A549 (cell line): ENCODE data around the gene ANKRD11. TPM values are rescaled to one million over a fixed set of nuclear protein-coding genes. Genes with fewer than 3 reads are reported as not detected.

Experiments used
- ATAC-seq, 2 experiments: fragments of 200-7000 bp in 1 of 2; fragments of >200 bp in 1 of 2; cut with Nextera tagmentation in 1 of 2; cut with Tn5 transposase in 1 of 2; 3 replicates each; pipeline versions ENCODE4 v1.8.0 to v1.9.1; 2018 to 2020; ENCODE audit warnings: mild to moderate bottlenecking in 1 of 2, moderate library complexity in 1 of 2
- CTCF ChIA-PET: fragments of 300-600 bp; sonication (Branson Sonifier 250); formaldehyde crosslinking; extraction: SDS; loops from one replicate; lab custom pipeline; 2021; ENCODE audit warnings: antibody characterized with exemption, inconsistent platforms; lab: Yijun Ruan, JAX
- POLR2A ChIA-PET: fragments of 350-600 bp; formaldehyde crosslinking; extraction: SDS; loops from one replicate; lab custom pipeline; 2021; ENCODE audit warnings: antibody characterized with exemption, inconsistent platforms; lab: Yijun Ruan, JAX
- DNase-seq, 2 experiments: peaks; one replicate each; pipeline versions ENCODE4 v3.0.0 to v3.0.0-alpha.2; 2011 to 2016; ENCODE audit warnings: low read depth in 1 of 2, low spot score in 1 of 2
- FAIRE-seq: peaks from 2 replicates; lab custom pipeline; 2011; peaks lifted over from hg19 to GRCh38; lab: Jason Lieb, UNC
- H3K27ac ChIP-seq, 2 experiments: fragments of >200 bp; sonication (Bioruptor Twin); formaldehyde crosslinking; 3 replicates each; pipeline ENCODE4 v1.5.1; 2016 to 2017
- H3K4me1 ChIP-seq: fragments of >200 bp; sonication (Bioruptor Twin); formaldehyde crosslinking; 3 replicates; pipeline ENCODE4 v1.6.1; 2016
- H3K4me2 ChIP-seq: fragments of >200 bp; sonication (Bioruptor Twin); formaldehyde crosslinking; 3 replicates; pipeline ENCODE4 v1.6.1; 2016
- H3K4me3 ChIP-seq: fragments of >200 bp; sonication (Bioruptor Twin); formaldehyde crosslinking; 3 replicates; pipeline ENCODE4 v1.5.1; 2016
- H3K9me3 ChIP-seq: fragments of >200 bp; sonication (Bioruptor Twin); formaldehyde crosslinking; 3 replicates; pipeline ENCODE4 v1.6.1; 2016
- CBX2 ChIP-seq: fragments of 200-600 bp; sonication (generic); IDR thresholded peaks from 2 replicates; pipeline ENCODE4 v1.6.1; 2016; ENCODE audit warnings: low read depth, mild to moderate bottlenecking, borderline replicate concordance
- CBX8 ChIP-seq: fragments of 200-600 bp; sonication (generic); IDR thresholded peaks from 2 replicates; pipeline ENCODE4 v1.6.1; 2016
- CHD2 ChIP-seq: fragments of 150-350 bp; IDR thresholded peaks from 2 replicates; pipeline ENCODE4 v1.6.1; 2014; ENCODE audit warnings: low read length; ENCODE audit not compliant: partially characterized antibody
- EHMT2 ChIP-seq: fragments of 200-600 bp; sonication (generic); IDR thresholded peaks from 2 replicates; pipeline ENCODE4 v1.6.1; 2016; ENCODE audit warnings: antibody characterized with exemption, low read depth, mild to moderate bottlenecking, moderate library complexity
- EP300 ChIP-seq, 2 experiments: fragments of >200 bp; sonication (Bioruptor Twin); formaldehyde crosslinking; IDR thresholded peaks; 2 replicates in 1 of 2; 3 replicates in 1 of 2; pipeline ENCODE4 v1.6.1; 2016 to 2017
- FOSB ChIP-seq: fragments of 250-450 bp; sonication (Bioruptor Pico); IDR thresholded peaks from 2 replicates; pipeline ENCODE4 v1.5.0; 2020; ENCODE audit warnings: mild to moderate bottlenecking, moderate library complexity
- HEYL ChIP-seq: fragments of 250-450 bp; sonication (Bioruptor Pico); IDR thresholded peaks from 2 replicates; pipeline ENCODE4 v1.8.0; 2021; ENCODE audit warnings: mild to moderate bottlenecking, moderate library complexity
- HMGXB4 ChIP-seq: fragments of 250-450 bp; sonication (Bioruptor Pico); IDR thresholded peaks from 2 replicates; pipeline ENCODE4 v1.5.0; 2021; ENCODE audit warnings: mild to moderate bottlenecking, moderate library complexity, borderline replicate concordance
- HOXA7 ChIP-seq: fragments of 250-450 bp; sonication (Bioruptor Pico); IDR thresholded peaks from 2 replicates; pipeline ENCODE4 v1.5.0; 2020; ENCODE audit warnings: mild to moderate bottlenecking, moderate library complexity
- HOXB5 ChIP-seq: fragments of 250-450 bp; sonication (Bioruptor Pico); IDR thresholded peaks from 2 replicates; pipeline ENCODE4 v1.5.0; 2020; ENCODE audit warnings: mild to moderate bottlenecking, moderate library complexity
- JUNB ChIP-seq: fragments of >200 bp; sonication (Bioruptor Twin); formaldehyde crosslinking; IDR thresholded peaks from 2 replicates; pipeline ENCODE4 v1.6.1; 2016
- KDM5A ChIP-seq: fragments of 200-600 bp; sonication (generic); IDR thresholded peaks from 2 replicates; pipeline ENCODE4 v1.6.1; 2016; ENCODE audit warnings: antibody characterized with exemption, mild to moderate bottlenecking
- NPAS2 ChIP-seq: fragments of 250-450 bp; sonication (Bioruptor Pico); IDR thresholded peaks from 2 replicates; pipeline ENCODE4 v1.8.0; 2022; ENCODE audit warnings: mild to moderate bottlenecking, moderate library complexity, borderline replicate concordance
- PHF8 ChIP-seq: fragments of 200-600 bp; sonication (generic); IDR thresholded peaks from 2 replicates; pipeline ENCODE4 v1.6.1; 2016; ENCODE audit warnings: low read depth, mild to moderate bottlenecking, antibody characterized with exemption, moderate library complexity, borderline replicate concordance
- POLR2AphosphoS2 ChIP-seq: conservative IDR thresholded peaks from 2 replicates; pipeline ENCODE4 v1.6.1; 2012; ENCODE audit warnings: low read length, improper control_type of control experiment, inconsistent platforms
- RAD21 ChIP-seq, 2 experiments: fragments of >200 bp in 1 of 2; sonication (Bioruptor Twin) in 1 of 2; formaldehyde crosslinking in 1 of 2; IDR thresholded peaks in 1 of 2; conservative IDR thresholded peaks in 1 of 2; 2 replicates in 1 of 2; 3 replicates in 1 of 2; pipeline ENCODE4 v1.6.1; 2012 to 2018; ENCODE audit warnings: inconsistent platforms in 1 of 2
- RARB ChIP-seq: fragments of 250-450 bp; sonication (Bioruptor Pico); IDR thresholded peaks from 2 replicates; pipeline ENCODE4 v1.8.0; 2021; ENCODE audit warnings: mild to moderate bottlenecking, moderate library complexity
- RCOR1 ChIP-seq: fragments of 150-350 bp; IDR thresholded peaks from 2 replicates; pipeline ENCODE4 v1.6.1; 2014; ENCODE audit warnings: antibody characterized with exemption, low read length, low read depth
- RFX5 ChIP-seq: fragments of 450-650 bp; IDR thresholded peaks from 2 replicates; pipeline ENCODE4 v1.7.1; 2014; ENCODE audit warnings: antibody characterized with exemption, mild to moderate bottlenecking, moderate library complexity
- RNF2 ChIP-seq: fragments of 200-600 bp; sonication (generic); IDR thresholded peaks from 2 replicates; pipeline ENCODE4 v1.6.1; 2016; ENCODE audit warnings: low read depth, mild to moderate bottlenecking, antibody characterized with exemption, moderate library complexity, borderline replicate concordance
- TFCP2L1 ChIP-seq: fragments of 250-450 bp; sonication (Bioruptor Pico); IDR thresholded peaks from 2 replicates; pipeline ENCODE4 v1.5.0; 2021; ENCODE audit warnings: mild to moderate bottlenecking
- ZSCAN20 ChIP-seq: fragments of 250-450 bp; sonication (Bioruptor Pico); IDR thresholded peaks from 2 replicates; pipeline ENCODE4 v1.8.0; 2022; ENCODE audit warnings: mild to moderate bottlenecking, moderate library complexity
- WGBS: methylation state at CpG from one replicate; pipeline ENCODE4 v1.1.6; 2017; ENCODE audit errors: missing lambda C conversion rate; 5-methylcytosine and 5-hydroxymethylcytosine counted together
- polyA plus RNA-seq, 4 experiments: library from polyadenylated mRNA; depleted of rRNA in 3 of 4; stranded (reverse); fragments of >200 nt; fragmentation: RNase III in 1 of 4; extraction: RNeasy Plus Mini Kit Qiagen cat#74134 plus additional on column Dnase treatment in 1 of 4; gene quantifications; 2 replicates in 3 of 4; 3 replicates in 1 of 4; pipeline ENCODE4 v1.2.3, GENCODE V29; 2011 to 2017
- TF ChIP-seq, protein P1 (sequence below): fragments of 200-600 bp; sonication (generic); IDR thresholded peaks from 2 replicates; pipeline ENCODE4 v1.6.1; 2016; ENCODE audit warnings: antibody characterized with exemption, mild to moderate bottlenecking, moderate library complexity

Gene ANKRD11
- polyA plus RNA-seq, 2 of the 4 experiments (the other 2 are of a cell fraction) = 53.6 to 54.9 TPM

DNA sequence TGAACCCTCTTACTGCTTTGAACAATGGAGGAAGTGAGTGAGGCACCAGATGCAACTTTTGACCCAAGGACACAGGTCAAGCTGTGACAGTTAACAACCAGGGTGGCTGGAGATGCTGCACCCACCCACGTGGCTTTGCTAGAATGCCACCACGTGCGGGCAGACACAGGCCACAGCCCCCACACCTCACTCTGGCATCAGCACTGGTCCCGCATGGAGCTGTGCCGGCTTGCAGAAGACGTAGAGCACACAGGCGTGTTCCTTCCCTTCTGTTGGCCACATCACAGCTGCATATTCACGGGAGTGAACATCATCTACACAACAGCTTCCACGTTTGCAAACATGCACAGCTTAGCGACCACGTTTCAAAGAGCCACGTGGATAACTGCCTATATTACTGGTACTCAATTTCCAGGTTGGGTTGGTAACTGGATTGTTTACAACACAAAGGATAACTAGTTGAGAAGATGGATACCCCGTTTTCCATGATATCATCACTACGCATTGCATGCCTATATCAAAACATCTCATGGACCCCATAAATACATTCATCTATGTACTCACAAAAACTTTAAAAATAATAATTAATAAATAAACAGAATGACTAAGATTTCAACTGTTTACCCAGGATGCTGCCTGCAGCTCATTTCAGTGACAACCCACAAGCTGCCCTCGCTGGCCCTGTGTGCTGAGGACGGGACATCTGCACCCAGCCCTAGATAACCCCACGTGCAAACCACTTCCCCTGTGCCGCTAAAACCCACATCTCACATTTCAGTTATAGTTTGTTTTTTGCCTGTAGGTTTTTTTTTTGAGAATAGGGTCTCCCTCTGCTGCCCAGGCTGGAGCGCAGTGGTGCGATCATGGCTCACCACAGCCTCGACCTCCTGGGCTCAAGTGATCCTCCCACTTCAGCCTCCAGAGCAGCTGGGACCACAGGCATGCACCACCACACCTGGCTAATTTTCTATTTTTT, 132.0 kb downstream of the ANKRD11 start:
- no peak for DNase-seq
- Histone ChIP-seq H3K4me2 (no peak overlapping the region), H3K9me3 (no peaks in the 10 kb centered on the region), H3K4me1 (peaks cover 56% of the 10 kb centered on the region), H3K4me3 (no peak overlapping the region)
- 87% methylated on average over 21 of the region's 21 CpGs for WGBS
- no peak for TF ChIP-seq HMGXB4
- no peak for TF ChIP-seq CHD2
- no peak for TF ChIP-seq CBX2
- TF ChIP-seq RFX5 = no peak
- TF ChIP-seq, protein P1, sequence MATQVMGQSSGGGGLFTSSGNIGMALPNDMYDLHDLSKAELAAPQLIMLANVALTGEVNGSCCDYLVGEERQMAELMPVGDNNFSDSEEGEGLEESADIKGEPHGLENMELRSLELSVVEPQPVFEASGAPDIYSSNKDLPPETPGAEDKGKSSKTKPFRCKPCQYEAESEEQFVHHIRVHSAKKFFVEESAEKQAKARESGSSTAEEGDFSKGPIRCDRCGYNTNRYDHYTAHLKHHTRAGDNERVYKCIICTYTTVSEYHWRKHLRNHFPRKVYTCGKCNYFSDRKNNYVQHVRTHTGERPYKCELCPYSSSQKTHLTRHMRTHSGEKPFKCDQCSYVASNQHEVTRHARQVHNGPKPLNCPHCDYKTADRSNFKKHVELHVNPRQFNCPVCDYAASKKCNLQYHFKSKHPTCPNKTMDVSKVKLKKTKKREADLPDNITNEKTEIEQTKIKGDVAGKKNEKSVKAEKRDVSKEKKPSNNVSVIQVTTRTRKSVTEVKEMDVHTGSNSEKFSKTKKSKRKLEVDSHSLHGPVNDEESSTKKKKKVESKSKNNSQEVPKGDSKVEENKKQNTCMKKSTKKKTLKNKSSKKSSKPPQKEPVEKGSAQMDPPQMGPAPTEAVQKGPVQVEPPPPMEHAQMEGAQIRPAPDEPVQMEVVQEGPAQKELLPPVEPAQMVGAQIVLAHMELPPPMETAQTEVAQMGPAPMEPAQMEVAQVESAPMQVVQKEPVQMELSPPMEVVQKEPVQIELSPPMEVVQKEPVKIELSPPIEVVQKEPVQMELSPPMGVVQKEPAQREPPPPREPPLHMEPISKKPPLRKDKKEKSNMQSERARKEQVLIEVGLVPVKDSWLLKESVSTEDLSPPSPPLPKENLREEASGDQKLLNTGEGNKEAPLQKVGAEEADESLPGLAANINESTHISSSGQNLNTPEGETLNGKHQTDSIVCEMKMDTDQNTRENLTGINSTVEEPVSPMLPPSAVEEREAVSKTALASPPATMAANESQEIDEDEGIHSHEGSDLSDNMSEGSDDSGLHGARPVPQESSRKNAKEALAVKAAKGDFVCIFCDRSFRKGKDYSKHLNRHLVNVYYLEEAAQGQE = no peak
- no peak for TF ChIP-seq NPAS2
- no peak for TF ChIP-seq RCOR1
- no peak for TF ChIP-seq HOXB5
- no peak for TF ChIP-seq KDM5A
- TF ChIP-seq TFCP2L1 (CRISPR knock-in tag) = no peak
- TF ChIP-seq, all 56 proteins: peak for 0
- no peak for ATAC-seq
- ChIA-PET CTCF (interaction anchor here (1.0 to 1.7 kb wide), 3 partner anchors 8 to 69 kb away, joined by 3 to 6 read pairs (median 4); no protein-coding TSS in a partner anchor), POLR2A (no interaction called here)
- no peak overlapping the region for H3K27ac ChIP-seq
- FAIRE-seq = no peak

- 78% methylated on average over 16 of the region's 17 CpGs for WGBS
- FAIRE-seq = no peak
- POLR2A ChIA-PET = no interaction called here
- Histone ChIP-seq H3K4me2 (no peak overlapping the region), H3K27ac (no peak overlapping the region), H3K9me3 (no peaks in the 10 kb centered on the region), H3K4me3 (no peak overlapping the region), H3K4me1 (peaks cover 59% of the 10 kb centered on the region)
- TF ChIP-seq RARB (CRISPR knock-in tag) (no peak), POLR2AphosphoS2 (no peak), PHF8 (no peak), EHMT2 (no peak), RNF2 (no peak), FOSB (CRISPR knock-in tag) (no peak), HOXA7 (CRISPR knock-in tag) (no peak), CBX8 (no peak), HEYL (CRISPR knock-in tag) (no peak), CBX2 (no peak), RAD21 (conservative IDR thresholded peaks at IDR 0.05 in 1 of 2, IDR thresholded peaks at IDR 0.05 in 1 of 2) (no peak; a peak in 1 of 5 replicates), ZSCAN20 (no peak), EP300 (IDR thresholded peaks at IDR 0.05) (no peak), JUNB (no peak), HMGXB4 (no peak)
- peak; percentile 70 to 79 for ATAC-seq
- no peak for DNase-seq
- CTCF ChIA-PET = interaction anchor here (0.6 to 1.7 kb wide), 7 partner anchors 9 to 97 kb away, joined by 3 to 6 read pairs (median 3); no protein-coding TSS in a partner anchor
These were observed 133.1 kb downstream of the ANKRD11 start for GRCh38 chr16:89357055-89357816.
